H1 (cell line): Measurements from ENCODE around the gene PODN. TPM values are rescaled to one million over a fixed set of nuclear protein-coding genes. Genes with fewer than 3 reads are reported as not detected.

Experiments
- CTCF ChIA-PET: fragments of 300-600 bp; sonication (Branson Sonifier 250); formaldehyde crosslinking; loops from one replicate; lab custom pipeline; 2021; ENCODE audit not compliant: partially characterized antibody; lab: Charles Lee
- POLR2A ChIA-PET: fragments of 300-600 bp; sonication (Branson Sonifier 250); formaldehyde crosslinking; loops from one replicate; lab custom pipeline; 2021; ENCODE audit warnings: inconsistent platforms; ENCODE audit not compliant: partially characterized antibody; lab: Charles Lee
- DNase-seq, 2 experiments: peaks; one replicate each; pipeline versions ENCODE4 v3.0.0 to v3.0.0-alpha.2; 2010 to 2022; ENCODE audit warnings: low spot score in 2 of 2, low read depth in 1 of 2, mixed read lengths in 1 of 2
- FAIRE-seq: peaks from 2 replicates; lab custom pipeline; 2011; peaks lifted over from hg19 to GRCh38; lab: Jason Lieb, UNC
- H2AFZ ChIP-seq: 2 replicates; pipeline ENCODE4 v1.8.1; 2012; ENCODE audit warnings: low read length, inconsistent platforms
- H2AK5ac ChIP-seq: 2 replicates; pipeline ENCODE4 v1.6.1; 2013; ENCODE audit warnings: low read depth, low read length
- H2BK120ac ChIP-seq: replicated peaks from 2 replicates; pipeline ENCODE3; 2013; ENCODE audit warnings: low read depth, low read length, inconsistent platforms
- H2BK12ac ChIP-seq: 2 replicates; pipeline ENCODE4 v1.6.1; 2013; ENCODE audit warnings: low read depth, low read length
- H2BK15ac ChIP-seq: 2 replicates; pipeline ENCODE4 v1.6.1; 2013; ENCODE audit warnings: low read length
- H2BK20ac ChIP-seq: 2 replicates; pipeline ENCODE4 v1.6.1; 2013; ENCODE audit warnings: low read length
- H2BK5ac ChIP-seq: 2 replicates; pipeline ENCODE4 v1.6.1; 2013; ENCODE audit warnings: low read depth, low read length
- H3K14ac ChIP-seq: 2 replicates; pipeline ENCODE4 v1.6.1; 2013; ENCODE audit warnings: inconsistent platforms; ENCODE audit not compliant: insufficient read length
- H3K18ac ChIP-seq: 2 replicates; pipeline ENCODE4 v1.6.1; 2013; ENCODE audit warnings: low read length; ENCODE audit errors: extremely low read depth
- H3K23ac ChIP-seq: 2 replicates; pipeline ENCODE4 v1.6.1; 2013; ENCODE audit warnings: inconsistent platforms; ENCODE audit not compliant: insufficient read length
- H3K23me2 ChIP-seq: 2 replicates; pipeline ENCODE4 v1.6.1; 2013; ENCODE audit warnings: low read depth, low read length
- H3K27ac ChIP-seq: 2 replicates; pipeline ENCODE4 v1.6.1; 2011; ENCODE audit warnings: low read depth, low read length, inconsistent platforms
- H3K27me3 ChIP-seq, 4 experiments: replicated peaks in 1 of 4; 1 replicate in 1 of 4; 2 replicates in 3 of 4; pipeline versions ENCODE4 v1.6.1 to v1.8.1; 2011 to 2013; ENCODE audit warnings: low read length in 3 of 4, mild to moderate bottlenecking in 3 of 4, inconsistent platforms in 2 of 4, mixed read lengths in 2 of 4, moderate library complexity in 1 of 4; ENCODE audit not compliant: control insufficient read depth in 3 of 4, insufficient read depth in 3 of 4; ENCODE audit errors: extremely low read depth in 1 of 4
- H3K36me3 ChIP-seq, 4 experiments: 2 replicates each; pipeline versions ENCODE4 v1.6.1 to v1.8.1; 2011 to 2013; ENCODE audit warnings: mild to moderate bottlenecking in 4 of 4, low read length in 3 of 4, moderate library complexity in 2 of 4, control low read depth in 1 of 4, inconsistent platforms in 1 of 4; ENCODE audit not compliant: insufficient read depth in 4 of 4, control insufficient read depth in 2 of 4
- H3K4ac ChIP-seq: replicated peaks from 2 replicates; pipeline ENCODE3; 2013; ENCODE audit warnings: low read length, low read depth, mixed read lengths, inconsistent platforms; ENCODE audit not compliant: insufficient read length
- H3K4me1 ChIP-seq, 4 experiments: replicated peaks in 1 of 4; 1 replicate in 1 of 4; 2 replicates in 3 of 4; pipeline versions ENCODE4 v1.6.1 to v1.8.1; 2011 to 2013; ENCODE audit warnings: low read length in 3 of 4, inconsistent platforms in 2 of 4, mixed read lengths in 1 of 4; ENCODE audit not compliant: insufficient read depth in 4 of 4, control insufficient read depth in 3 of 4
- H3K4me2 ChIP-seq, 2 experiments: 2 replicates each; pipeline versions ENCODE4 v1.6.1 to v1.8.1; 2011 to 2013; ENCODE audit warnings: low read depth in 2 of 2, low read length in 2 of 2, control low read depth in 1 of 2, inconsistent platforms in 1 of 2, mild to moderate bottlenecking in 1 of 2; ENCODE audit not compliant: insufficient read depth in 1 of 2
- H3K4me3 ChIP-seq, 4 experiments: fragments of 200-600, 300-600 bp in 1 of 4; sonication (generic), shearing (Covaris generic), sonication (Bioruptor Twin) in 1 of 4; 2 replicates each; pipeline versions ENCODE4 v1.5.1 to v1.8.1; 2011 to 2016; ENCODE audit warnings: low read length in 4 of 4, low read depth in 3 of 4, control low read depth in 2 of 4, inconsistent platforms in 2 of 4, mild to moderate bottlenecking in 2 of 4, mixed read lengths in 1 of 4, moderate library complexity in 1 of 4; ENCODE audit not compliant: insufficient read depth in 2 of 4; ENCODE audit errors: extremely low read depth in 1 of 4
- H3K56ac ChIP-seq: replicated peaks from 2 replicates; pipeline ENCODE3; 2013; ENCODE audit warnings: low read depth, mild to moderate bottlenecking, mixed read lengths, low read length, inconsistent platforms; ENCODE audit not compliant: insufficient read length
- H3K79me1 ChIP-seq: 2 replicates; pipeline ENCODE4 v1.6.1; 2013; ENCODE audit warnings: low read depth, low read length, control low read depth
- H3K79me2 ChIP-seq, 2 experiments: 2 replicates each; pipeline versions ENCODE4 v1.6.1 to v1.8.1; 2012 to 2013; ENCODE audit warnings: low read length in 2 of 2, mild to moderate bottlenecking in 2 of 2, inconsistent platforms in 1 of 2; ENCODE audit not compliant: insufficient read depth in 2 of 2, control insufficient read depth in 1 of 2
- H3K9ac ChIP-seq, 4 experiments: replicated peaks in 1 of 4; 1 replicate in 1 of 4; 2 replicates in 3 of 4; pipeline versions ENCODE4 v1.6.1 to v1.8.1; 2011 to 2013; ENCODE audit warnings: low read depth in 3 of 4, low read length in 3 of 4, control low read depth in 2 of 4, mild to moderate bottlenecking in 2 of 4, moderate library complexity in 2 of 4, inconsistent platforms in 1 of 4; ENCODE audit errors: extremely low read depth in 1 of 4
- H3K9me3 ChIP-seq, 2 experiments: 2 replicates each; pipeline versions ENCODE4 v1.6.1 to v1.8.1; 2012 to 2013; ENCODE audit warnings: mild to moderate bottlenecking in 2 of 2, moderate library complexity in 2 of 2, control low read depth in 1 of 2, inconsistent platforms in 1 of 2, low read depth in 1 of 2, low read length in 1 of 2, mixed read lengths in 1 of 2; ENCODE audit not compliant: insufficient read depth in 2 of 2
- H4K20me1 ChIP-seq, 2 experiments: replicated peaks in 1 of 2; 2 replicates each; pipeline versions ENCODE3 to v1.8.1; 2011 to 2013; ENCODE audit warnings: inconsistent platforms in 2 of 2, low read length in 2 of 2, mild to moderate bottlenecking in 1 of 2; ENCODE audit not compliant: insufficient read depth in 2 of 2, control insufficient read depth in 1 of 2
- H4K5ac ChIP-seq: 2 replicates; pipeline ENCODE4 v1.6.1; 2013; ENCODE audit warnings: low read length, low read depth, mixed read lengths, inconsistent platforms; ENCODE audit not compliant: insufficient read length
- H4K8ac ChIP-seq: 2 replicates; pipeline ENCODE4 v1.8.0; 2013; ENCODE audit warnings: mild to moderate bottlenecking, moderate library complexity, low read length, inconsistent platforms; ENCODE audit not compliant: insufficient read depth; ENCODE audit errors: extremely low read depth
- H4K91ac ChIP-seq: replicated peaks from 2 replicates; pipeline ENCODE3; 2013; ENCODE audit warnings: low read length, mixed read lengths, inconsistent platforms; ENCODE audit not compliant: insufficient read length
- JUN ChIP-seq: IDR thresholded peaks from 2 replicates; pipeline ENCODE4 v1.6.1; 2011; ENCODE audit warnings: low read depth, mild to moderate bottlenecking, improper control_type of control experiment, low read length
- TEAD4 ChIP-seq: IDR thresholded peaks from 2 replicates; pipeline ENCODE4 v1.6.1; 2012; ENCODE audit warnings: low read depth, low read length, inconsistent platforms, mixed read lengths
- WGBS, 2 experiments: shearing (Covaris generic) in 1 of 2; methylation state at CpG; one replicate each; pipeline versions ENCODE4 v1.1.6 to v1.1.7; 2013 to 2015; ENCODE audit warnings: low lambda C conversion rate in 2 of 2, mixed read lengths in 2 of 2, inconsistent platforms in 1 of 2, low coverage in 1 of 2, missing lambda C conversion rate in 1 of 2; ENCODE audit not compliant: insufficient replicate concordance in 2 of 2, insufficient coverage in 1 of 2, insufficient read length in 1 of 2; ENCODE audit errors: extremely low coverage in 1 of 2, missing lambda C conversion rate in 1 of 2; 5-methylcytosine and 5-hydroxymethylcytosine counted together
- polyA plus RNA-seq, 7 experiments: library from polyadenylated mRNA; depleted of rRNA in 3 of 7; stranded (reverse) in 5 of 7; unstranded in 2 of 7; fragments of >200 nt in 5 of 7; fragments of 200-250 nt in 2 of 7; gene quantifications; 1 replicate in 5 of 7; 2 replicates in 1 of 7; 4 replicates in 1 of 7; pipeline versions ENCODE4 v1.2.1 to v1.2.3, GENCODE V29; 2011 to 2013; ENCODE audit warnings: missing spikeins in 2 of 7, mixed read lengths in 2 of 7
- total RNA-seq: library from RNA; stranded (reverse); fragmentation: NEBNext Ultra II Directional; extraction: Animal tissue kit (Norgen Biotek cat#: 25700); gene quantifications from 2 replicates; pipeline ENCODE4 v1.2.1, GENCODE V29; 2021

PODN gene
- total and polyA plus RNA-seq, 2 of the 8 experiments (the other 6 are each of a cell fraction or from before 2014, with no cell fraction given), result 0.11 to 0.17 TPM

DNA sequence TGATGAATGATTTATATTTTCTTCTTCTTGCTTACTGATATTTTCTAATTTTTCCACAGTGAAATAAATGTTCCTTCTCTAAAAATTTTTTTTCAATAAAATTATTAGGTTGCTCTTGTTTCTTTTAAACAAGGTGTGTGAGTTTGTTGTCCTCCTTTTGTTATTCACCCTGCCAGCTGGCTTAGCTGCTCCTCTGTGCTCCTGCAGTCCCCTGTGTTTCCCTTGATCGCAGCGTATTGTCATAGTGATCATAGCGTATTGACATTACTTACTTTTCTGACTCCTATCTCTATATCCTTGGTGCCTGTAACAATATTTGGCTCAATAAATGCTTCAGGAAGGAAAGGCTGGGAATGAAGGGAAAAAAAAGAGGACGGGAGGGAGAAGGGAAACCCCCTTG, 24.9 kb upstream of the PODN start:
- WGBS, 2 experiments, result 70% methylated on average over 4 of the region's 4 CpGs; no CpG with 5 or more reads in 1 of the 2 experiments
- no peak for FAIRE-seq
- CTCF ChIA-PET, result interaction anchor here (0.9 kb wide), 1 partner anchor 49 kb away, joined by 3 read pairs; no protein-coding TSS in a partner anchor

More for the DNA sequence above, 24.9 kb upstream of the PODN start:
- H3K27me3 ChIP-seq, result no peaks in the 10 kb centered on the region
- H3K9ac ChIP-seq, result no peak overlapping the region
- H2BK120ac ChIP-seq, result no peak overlapping the region
- no peak overlapping the region for H4K8ac ChIP-seq
- no peak overlapping the region for H4K91ac ChIP-seq
- TF ChIP-seq TEAD4 (no peak), JUN (no peak)
- H3K23ac ChIP-seq, result no peak overlapping the region
- H3K4ac ChIP-seq, result no peak overlapping the region
- H2BK12ac ChIP-seq, result no peak overlapping the region
- no peak overlapping the region for H2BK5ac ChIP-seq
- no peak for DNase-seq
- H3K56ac ChIP-seq, result no peak overlapping the region
- no peaks in the 10 kb centered on the region for H3K9me3 ChIP-seq
- no peak overlapping the region for H2BK20ac ChIP-seq
- no peak overlapping the region for H3K4me3 ChIP-seq
- H4K20me1 ChIP-seq, result no peaks in the 10 kb centered on the region
- no peak overlapping the region for H2AK5ac ChIP-seq
- peaks cover 0 to 2% (median 0%) of the 10 kb centered on the region in 4 experiments; a peak in 1 of 7 replicates for H3K4me1 ChIP-seq
- H3K18ac ChIP-seq, result no peak overlapping the region
- POLR2A ChIA-PET, result interaction anchor here (0.7 kb wide), 2 partner anchors 9 to 273 kb away, joined by 3 to 4 read pairs; no protein-coding TSS in a partner anchor
- no peak overlapping the region for H4K5ac ChIP-seq
- no peaks in the 10 kb centered on the region for H3K79me1 ChIP-seq
- H3K4me2 ChIP-seq, result no peak overlapping the region; a peak in 1 of 4 replicates
- no peaks in the 10 kb centered on the region for H3K79me2 ChIP-seq
- H3K27ac ChIP-seq, result no peak overlapping the region
- no peak overlapping the region for H3K14ac ChIP-seq
- H2AFZ ChIP-seq, result no peak overlapping the region
- no peaks in the 10 kb centered on the region; a peak in 2 of 8 replicates for H3K36me3 ChIP-seq
- no peaks in the 10 kb centered on the region for H3K23me2 ChIP-seq
- H2BK15ac ChIP-seq, result no peak overlapping the region
